HG02840 (cell line): ENCODE results near the gene PDE6B.

Experiments
- ATAC-seq: cut with Tn5 transposase; IDR thresholded peaks from one replicate; pipeline ENCODE4 v1.9.1; 2021; ENCODE audit warnings: mild to moderate bottlenecking, moderate library complexity, moderate number of reproducible peaks; ENCODE audit not compliant: unreplicated experiment, low FRiP score

PDE6B gene

GRCh38 chr4:621296-622070 is 3.9 kb upstream of the PDE6B start:
- ATAC-seq: no peak

GRCh38 chr4:622071-622995 is 3.0 kb upstream of the PDE6B start:
- ATAC-seq: no peak

DNA sequence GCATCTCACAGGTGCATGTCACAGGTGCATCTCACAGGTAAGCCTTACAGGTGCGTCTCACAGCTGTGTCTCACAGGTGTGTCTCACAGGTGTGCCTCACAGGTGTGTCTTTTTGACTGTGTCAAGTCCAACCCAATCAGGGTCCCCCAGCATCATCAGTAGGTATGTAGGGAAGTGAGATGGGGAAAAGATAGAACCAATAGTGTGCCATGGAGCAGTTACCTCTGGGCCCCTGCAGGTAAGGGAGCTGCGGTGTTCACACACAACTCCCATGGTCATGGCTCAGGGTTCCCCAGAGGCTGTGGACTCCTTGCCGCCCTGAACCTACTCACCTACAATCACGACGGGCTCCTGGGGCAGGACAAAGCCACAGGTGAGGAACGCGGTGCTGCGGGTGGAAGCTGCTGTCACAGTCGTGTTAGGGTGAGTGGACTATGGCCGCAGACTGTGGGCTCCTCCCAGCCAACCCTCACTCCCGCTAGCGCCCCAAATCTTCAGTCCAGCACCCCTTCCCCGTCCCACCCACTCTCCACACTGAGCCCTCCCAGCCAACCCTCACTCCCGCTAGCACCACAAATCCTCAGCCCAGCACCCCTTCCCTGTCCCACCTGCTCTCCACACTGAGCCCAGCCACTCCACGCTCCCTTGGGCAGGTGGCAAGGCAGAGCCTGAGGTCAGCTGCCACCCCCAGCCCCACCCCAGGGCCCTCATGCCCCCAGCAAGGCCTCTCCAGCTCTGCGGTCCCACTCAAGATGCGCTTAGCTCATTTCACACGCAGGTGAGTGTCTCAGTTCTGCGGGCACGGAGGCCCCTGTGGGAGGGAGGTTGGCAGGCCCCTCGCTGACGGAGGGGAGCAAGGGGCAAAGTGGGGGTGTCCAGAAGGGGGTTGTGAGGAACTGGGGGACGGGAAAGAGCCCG is 2.1 kb upstream of the PDE6B start:
- no peak for ATAC-seq

- ATAC-seq: no peak
These were observed 1.3 kb upstream of the PDE6B start for GRCh38 chr4:623914-624566.

- ATAC-seq: no peak
These were observed 323 bp downstream of the PDE6B start for GRCh38 chr4:625631-626161.

DNA sequence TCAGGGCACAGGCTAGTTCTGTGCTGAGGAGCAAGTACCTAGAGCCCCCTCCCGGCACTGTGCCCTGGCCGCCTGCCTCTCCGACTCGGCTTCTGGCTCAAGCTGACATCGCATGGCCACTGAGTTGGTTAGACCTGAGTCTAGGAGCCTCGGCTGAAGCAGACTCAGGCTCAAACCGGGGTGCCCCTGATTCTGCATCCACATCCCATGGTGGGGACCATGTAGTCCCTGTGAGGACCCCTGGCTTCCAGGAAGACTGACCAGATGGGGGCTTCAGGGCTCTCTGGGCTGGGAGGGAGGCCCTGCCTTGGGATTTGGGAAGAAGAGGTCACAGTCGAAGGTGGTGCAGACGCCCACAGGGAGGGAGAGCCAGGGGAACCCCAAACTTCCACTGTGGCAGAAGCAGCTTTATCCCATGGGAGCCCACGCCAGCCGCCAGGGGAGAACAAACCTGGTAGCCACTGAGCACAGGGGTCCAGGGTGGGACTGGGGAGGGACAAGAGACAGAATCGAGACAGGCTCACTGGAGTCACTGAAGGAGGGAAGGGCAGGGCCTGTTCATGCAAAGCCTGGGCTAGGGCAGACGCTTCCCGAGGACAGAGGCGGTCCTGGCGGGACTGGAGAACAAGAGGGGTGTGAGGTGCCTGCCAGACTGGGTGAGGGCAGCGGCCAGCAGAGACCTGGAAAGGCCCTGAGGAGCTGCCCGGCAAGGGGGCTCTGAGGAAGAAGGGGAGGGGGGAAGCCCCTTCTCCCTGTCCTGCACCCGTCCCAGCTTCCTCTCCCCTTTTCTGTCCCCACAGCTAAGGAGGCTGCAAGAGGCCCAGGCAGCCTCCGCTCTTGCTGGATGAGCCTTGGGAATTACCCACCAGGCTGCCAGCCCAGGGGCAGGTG is 1.1 kb downstream of the PDE6B start:
- no peak for ATAC-seq

GRCh38 chr4:627347-628125 is 2.2 kb downstream of the PDE6B start:
- ATAC-seq: no peak

- no peak for ATAC-seq
These were observed 3.0 kb downstream of the PDE6B start for GRCh38 chr4:628311-628741.

DNA sequence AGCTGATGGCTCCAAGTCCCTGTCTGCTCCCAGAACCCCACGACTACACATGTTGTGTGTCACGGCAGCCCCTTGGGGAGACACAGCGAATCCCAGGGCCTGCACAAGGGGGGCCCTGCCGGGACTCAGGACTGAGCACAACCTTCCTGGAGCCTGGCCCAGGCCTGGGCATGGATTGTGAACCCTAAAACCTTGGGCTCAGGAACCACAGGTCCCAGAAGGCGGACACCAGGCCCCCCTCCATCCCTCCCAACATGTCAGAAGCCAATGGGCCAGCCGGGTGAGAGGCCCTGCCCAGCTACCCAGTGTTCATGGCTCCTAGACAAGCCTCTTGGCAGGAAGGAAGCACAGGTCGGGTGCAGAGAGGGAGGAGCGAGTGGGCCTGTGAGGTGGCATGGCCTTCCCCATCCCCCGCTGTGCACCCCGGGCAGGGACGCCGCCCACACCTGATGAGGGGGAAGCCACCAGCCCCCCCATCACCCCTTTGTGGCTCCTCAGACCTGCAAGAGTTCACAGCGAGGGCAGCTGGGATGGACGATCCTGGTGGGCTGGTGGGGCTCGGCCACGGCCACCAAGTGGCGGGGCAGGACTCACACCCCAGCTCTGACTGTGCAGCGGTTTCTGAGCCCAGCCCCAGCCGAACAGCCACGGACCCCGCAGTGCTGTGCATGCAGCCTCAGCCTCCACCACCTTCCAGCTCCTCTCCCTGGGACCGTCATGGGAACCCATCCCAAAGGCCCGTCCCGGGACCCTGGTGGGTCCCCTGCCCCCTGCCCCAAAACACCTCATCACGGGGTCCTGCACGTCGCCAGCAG is 3.7 kb downstream of the PDE6B start:
- no peak for ATAC-seq

DNA sequence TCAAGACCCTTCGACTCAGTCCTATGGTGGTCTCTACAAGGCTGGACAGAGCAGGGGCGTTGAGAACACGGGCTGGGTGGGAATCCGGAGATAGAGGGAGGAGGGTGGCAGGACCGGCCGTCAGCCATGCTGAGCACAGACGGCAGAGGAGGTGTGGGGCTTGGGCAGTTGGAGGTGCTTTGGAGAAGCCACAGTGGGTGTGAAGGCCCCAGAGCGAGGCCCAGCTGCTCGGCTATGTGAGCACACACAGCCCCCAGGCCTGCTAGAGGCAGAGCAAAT is 4.2 kb downstream of the PDE6B start:
- ATAC-seq: no peak

GRCh38 chr4:629915-630641 is 4.7 kb downstream of the PDE6B start:
- ATAC-seq: no peak

DNA sequence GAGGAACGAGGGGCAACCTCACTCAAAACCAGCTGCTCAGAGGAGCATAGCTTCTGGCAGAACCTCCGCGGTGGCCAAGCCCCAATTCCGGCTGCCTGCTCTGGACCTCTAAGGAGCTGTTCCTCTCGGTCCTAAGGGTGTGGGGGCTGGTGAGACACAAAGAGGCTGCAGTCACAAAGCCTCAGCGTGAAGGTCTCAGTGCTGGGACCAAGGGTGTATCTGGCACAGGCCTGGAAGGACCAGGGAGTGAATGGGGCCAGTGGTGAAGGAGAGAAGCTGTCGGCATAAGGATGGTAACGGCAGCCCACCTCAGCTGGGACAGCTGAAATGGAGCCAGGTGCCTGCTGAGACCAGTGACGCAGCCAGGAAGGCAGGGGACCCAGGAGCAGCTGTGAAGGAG is 5.3 kb downstream of the PDE6B start:
- ATAC-seq: no peak

- no peak for ATAC-seq
These were observed 6.9 kb downstream of the PDE6B start for GRCh38 chr4:632196-632790.

DNA sequence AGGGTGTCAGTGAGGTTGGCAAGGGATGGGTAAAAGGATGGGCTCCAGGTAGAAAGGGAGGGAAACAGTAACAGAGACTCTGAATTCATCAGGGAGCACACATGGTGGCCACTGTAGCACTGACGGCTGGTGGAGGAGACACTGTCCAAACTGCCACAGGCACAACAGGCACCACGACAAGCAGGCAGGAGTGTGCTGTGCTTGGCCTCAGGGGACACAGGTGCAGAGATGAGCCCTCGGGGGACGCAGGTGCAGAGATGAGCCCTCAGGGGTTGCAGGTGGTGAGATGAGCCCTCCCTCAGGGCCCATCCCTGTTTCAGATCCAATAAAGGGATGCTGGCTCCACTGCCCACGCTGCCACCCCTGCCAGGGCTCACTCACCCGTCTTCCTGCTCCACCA is 7.6 kb downstream of the PDE6B start:
- no peak for ATAC-seq

DNA sequence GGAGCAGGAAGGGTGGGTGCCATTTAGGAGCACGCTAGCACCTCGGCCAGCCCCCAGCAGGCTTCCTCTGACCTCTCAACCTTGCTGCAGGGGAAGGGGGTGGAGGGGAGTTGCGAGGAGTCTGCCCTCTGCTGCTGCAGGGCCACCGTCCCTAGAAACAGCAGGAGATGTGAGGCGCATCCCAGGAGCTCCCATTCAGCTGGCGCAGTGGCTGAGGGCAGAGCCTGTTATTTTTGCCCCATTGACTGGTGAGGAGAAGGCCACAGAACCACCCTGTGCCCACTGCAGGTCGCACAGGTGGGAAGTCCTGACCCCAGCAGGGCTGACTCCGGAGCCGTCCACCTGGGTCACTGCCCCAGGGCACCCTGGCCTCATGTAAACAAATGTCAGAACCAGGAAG is 8.0 kb downstream of the PDE6B start:
- no peak for ATAC-seq

GRCh38 chr4:633976-634598 is 8.7 kb downstream of the PDE6B start:
- no peak for ATAC-seq
